K562 (cell line): ENCODE data around the gene RREB1. TPM values are rescaled to one million over a fixed set of nuclear protein-coding genes. Genes with fewer than 3 reads are reported as not detected.

Source experiments
- CGGBP1 ChIP-seq: fragments of 250-450 bp; sonication (Bioruptor Pico); IDR thresholded peaks from 2 replicates; pipeline ENCODE4 v1.9.0; 2021; ENCODE audit warnings: mild to moderate bottlenecking
- CREB3L1 ChIP-seq: fragments of 450-650 bp; IDR thresholded peaks from 2 replicates; pipeline ENCODE4 v1.6.1; 2014; ENCODE audit warnings: low read depth, mild to moderate bottlenecking, moderate library complexity, borderline replicate concordance
- EP300 ChIP-seq: IDR thresholded peaks from 2 replicates; pipeline ENCODE4 v1.6.1; 2012; ENCODE audit warnings: low read length, improper control_type of control experiment
- GABPB1 ChIP-seq: sonication (generic); formaldehyde crosslinking; IDR thresholded peaks from 2 replicates; pipeline ENCODE4 v1.8.0; 2022; ENCODE audit warnings: mild to moderate bottlenecking, missing genetic modification reagents
- GMEB1 ChIP-seq: fragments of 250-450 bp; sonication (Bioruptor Pico); IDR thresholded peaks from 2 replicates; pipeline ENCODE4 v1.4.0; 2020; ENCODE audit warnings: mild to moderate bottlenecking
- HNRNPL ChIP-seq: fragments of 200-400 bp; formaldehyde crosslinking; IDR thresholded peaks from 2 replicates; pipeline ENCODE4 v1.6.1; 2017; ENCODE audit warnings: low read depth, mild to moderate bottlenecking, low read length
- MAFG ChIP-seq: fragments of 450-650 bp; conservative IDR thresholded peaks from 2 replicates; pipeline ENCODE4 v1.6.1; 2016; ENCODE audit warnings: missing genetic modification characterization, missing compliant biosample characterization
- NCOA2 ChIP-seq, 2 experiments: fragments of 450-650 bp; IDR thresholded peaks; 2 replicates each; pipeline ENCODE4 v1.6.1; 2018; ENCODE audit warnings: mild to moderate bottlenecking in 2 of 2, moderate library complexity in 1 of 2; ENCODE audit not compliant: partially characterized antibody in 2 of 2
- NFRKB ChIP-seq: fragments of 450-650 bp; IDR thresholded peaks from 2 replicates; pipeline ENCODE4 v1.6.1; 2016; ENCODE audit warnings: low read depth
- NUFIP1 ChIP-seq: fragments of 450-650 bp; IDR thresholded peaks from 2 replicates; pipeline ENCODE4 v1.6.1; 2018; ENCODE audit not compliant: partially characterized antibody
- PATZ1 ChIP-seq: fragments of 250-450 bp; sonication (Bioruptor Pico); IDR thresholded peaks from 2 replicates; pipeline ENCODE4 v1.5.0; 2020; ENCODE audit warnings: mild to moderate bottlenecking, borderline replicate concordance
- POLR2A ChIP-seq: fragments of 450-650 bp; conservative IDR thresholded peaks from 2 replicates; pipeline ENCODE4 v1.6.1; 2016
- SMARCA4 ChIP-seq: fragments of 450-650 bp; IDR thresholded peaks from 2 replicates; pipeline ENCODE4 v1.6.1; 2016
- TARDBP ChIP-seq: fragments of 450-650 bp; IDR thresholded peaks from 2 replicates; pipeline ENCODE4 v1.6.1; 2016
- TCF3 ChIP-seq: sonication (generic); formaldehyde crosslinking; IDR thresholded peaks from 2 replicates; pipeline ENCODE4 v1.4.0; 2020; ENCODE audit warnings: mild to moderate bottlenecking, missing genetic modification reagents
- TEAD1 ChIP-seq, 2 experiments: fragments of 450-650 bp in 1 of 2; sonication (generic) in 1 of 2; formaldehyde crosslinking; IDR thresholded peaks; 2 replicates each; pipeline versions ENCODE4 v1.4.0 to v1.8.0; 2020 to 2022; ENCODE audit warnings: mild to moderate bottlenecking in 2 of 2, missing genetic modification reagents in 1 of 2
- ZBTB2 ChIP-seq: fragments of 450-650 bp; IDR thresholded peaks from 2 replicates; pipeline ENCODE4 v1.6.1; 2016; ENCODE audit warnings: antibody characterized with exemption
- ZNF24 ChIP-seq: fragments of 450-650 bp; IDR thresholded peaks from 2 replicates; pipeline ENCODE4 v1.6.1; 2016
- ZNF354B ChIP-seq: fragments of 250-450 bp; sonication (Bioruptor Pico); IDR thresholded peaks from 2 replicates; pipeline ENCODE4 v1.4.0; 2020
- ZNF444 ChIP-seq: fragments of 250-450 bp; sonication (Bioruptor Pico); IDR thresholded peaks from 2 replicates; pipeline ENCODE4 v1.4.0; 2020; ENCODE audit warnings: mild to moderate bottlenecking, moderate library complexity
- ZNF695 ChIP-seq: fragments of 450-650 bp; formaldehyde crosslinking; IDR thresholded peaks from 2 replicates; pipeline ENCODE4 v1.4.0; 2020; ENCODE audit warnings: mild to moderate bottlenecking, moderate library complexity
- polyA plus RNA-seq, 8 experiments: library from polyadenylated mRNA; depleted of rRNA in 4 of 8; stranded (reverse) in 5 of 8; unstranded in 3 of 8; fragments of >200 nt; fragmentation: Nextera tagmentation in 2 of 8; fragmentation: Illumina TruSeq in 1 of 8; extraction: Ambion mirVana in 2 of 8; extraction: Trizol in 1 of 8; gene quantifications; 2 replicates each; pipeline versions ENCODE4 v1.2.1 to v1.2.3, GENCODE V29; 2011 to 2014; ENCODE audit warnings: inconsistent platforms in 1 of 8, missing spikeins in 1 of 8
- total RNA-seq, 7 experiments: library from RNA; depleted of rRNA in 6 of 7; stranded (reverse); fragments of >200 nt in 6 of 7; fragmentation: Illumina TruSeq in 2 of 7; extraction: Trizol in 2 of 7; gene quantifications; 2 replicates each; pipeline versions ENCODE4 v1.2.1 to v1.2.3, GENCODE V29; 2011 to 2021; ENCODE audit warnings: low replicate concordance in 1 of 7

RREB1 gene
- total and polyA plus RNA-seq, 9 of the 15 experiments (the other 6 are each of a cell fraction or from before 2014, with no cell fraction given): 3.3 to 64.2 (median 19.3) TPM

GRCh38 chr6:7238900-7239589, 131.3 kb downstream of the RREB1 start (continued):
- TF ChIP-seq TEAD1 (CRISPR knock-in tag; IDR thresholded peaks at IDR 0.05): no peak
- TF ChIP-seq POLR2A: no peak; the same call in 1 of the 2 replicates
- TF ChIP-seq TCF3 (CRISPR knock-in tag): peak; percentile 26; the same call in 1 of the 2 replicates
- no peak for TF ChIP-seq NFRKB
- peak; percentile 60; the same call in 1 of the 2 replicates for TF ChIP-seq CREB3L1
- TF ChIP-seq ZNF24: no peak
- no peak for TF ChIP-seq MAFG (tag)
- no peak for TF ChIP-seq PATZ1
- no peak for TF ChIP-seq ZNF444
- no peak for TF ChIP-seq ZNF695 (CRISPR knock-in tag)
- no peak for TF ChIP-seq NUFIP1
- TF ChIP-seq EP300: peak; percentile 53
- no peak for TF ChIP-seq GMEB1
- no peak for TF ChIP-seq ZNF354B (CRISPR knock-in tag)
- TF ChIP-seq CGGBP1 (CRISPR knock-in tag): no peak
- no peak for TF ChIP-seq TARDBP
- TF ChIP-seq SMARCA4: no peak
- peak; percentile 44; the same call in 1 of the 2 replicates for TF ChIP-seq GABPB1 (CRISPR knock-in tag)
- no peak for TF ChIP-seq NCOA2 (IDR thresholded peaks at IDR 0.05; ENCODE audit: partially characterized antibody in 2 of 2)
- TF ChIP-seq HNRNPL: no peak
- no peak for TF ChIP-seq ZBTB2
